Measurements from ENCODE around the gene AFF2.

DNA sequence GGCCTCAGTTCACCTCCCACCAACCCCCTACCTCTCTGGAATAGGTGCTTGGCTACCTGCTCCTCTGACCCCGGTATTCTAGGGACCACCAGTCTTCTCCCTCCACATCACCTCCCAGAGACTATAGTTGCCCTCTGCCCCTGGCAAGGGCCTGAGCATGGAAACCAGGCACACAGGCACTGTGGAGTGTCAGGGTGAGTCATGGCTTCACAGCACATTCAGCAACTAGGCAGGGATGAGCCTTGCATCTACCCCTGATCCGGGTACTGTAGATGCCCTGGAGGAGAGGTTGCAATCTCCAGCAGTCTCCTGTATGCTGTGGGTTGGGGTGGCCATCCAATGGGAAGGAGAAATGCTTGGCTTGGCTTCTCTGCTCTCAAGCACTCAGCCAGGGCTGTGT lies 532.0 kb downstream of the AFF2 start:
- TF ChIP-seq, protein P1, sequence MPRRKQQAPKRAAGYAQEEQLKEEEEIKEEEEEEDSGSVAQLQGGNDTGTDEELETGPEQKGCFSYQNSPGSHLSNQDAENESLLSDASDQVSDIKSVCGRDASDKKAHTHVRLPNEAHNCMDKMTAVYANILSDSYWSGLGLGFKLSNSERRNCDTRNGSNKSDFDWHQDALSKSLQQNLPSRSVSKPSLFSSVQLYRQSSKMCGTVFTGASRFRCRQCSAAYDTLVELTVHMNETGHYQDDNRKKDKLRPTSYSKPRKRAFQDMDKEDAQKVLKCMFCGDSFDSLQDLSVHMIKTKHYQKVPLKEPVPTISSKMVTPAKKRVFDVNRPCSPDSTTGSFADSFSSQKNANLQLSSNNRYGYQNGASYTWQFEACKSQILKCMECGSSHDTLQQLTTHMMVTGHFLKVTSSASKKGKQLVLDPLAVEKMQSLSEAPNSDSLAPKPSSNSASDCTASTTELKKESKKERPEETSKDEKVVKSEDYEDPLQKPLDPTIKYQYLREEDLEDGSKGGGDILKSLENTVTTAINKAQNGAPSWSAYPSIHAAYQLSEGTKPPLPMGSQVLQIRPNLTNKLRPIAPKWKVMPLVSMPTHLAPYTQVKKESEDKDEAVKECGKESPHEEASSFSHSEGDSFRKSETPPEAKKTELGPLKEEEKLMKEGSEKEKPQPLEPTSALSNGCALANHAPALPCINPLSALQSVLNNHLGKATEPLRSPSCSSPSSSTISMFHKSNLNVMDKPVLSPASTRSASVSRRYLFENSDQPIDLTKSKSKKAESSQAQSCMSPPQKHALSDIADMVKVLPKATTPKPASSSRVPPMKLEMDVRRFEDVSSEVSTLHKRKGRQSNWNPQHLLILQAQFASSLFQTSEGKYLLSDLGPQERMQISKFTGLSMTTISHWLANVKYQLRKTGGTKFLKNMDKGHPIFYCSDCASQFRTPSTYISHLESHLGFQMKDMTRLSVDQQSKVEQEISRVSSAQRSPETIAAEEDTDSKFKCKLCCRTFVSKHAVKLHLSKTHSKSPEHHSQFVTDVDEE (CRISPR knock-in tag; IDR thresholded peaks at IDR 0.05), result no peak
- TF ChIP-seq CSDC2 (CRISPR knock-in tag; IDR thresholded peaks at IDR 0.05) (no peak), ZC3H10 (CRISPR knock-in tag; IDR thresholded peaks at IDR 0.05) (no peak), OSR1 (CRISPR knock-in tag; IDR thresholded peaks at IDR 0.05) (no peak), ZNF70 (CRISPR knock-in tag; IDR thresholded peaks at IDR 0.05) (no peak), TOX (CRISPR knock-in tag; IDR thresholded peaks at IDR 0.05; ENCODE audit: borderline replicate concordance) (no peak), ZNF565 (CRISPR knock-in tag; conservative IDR thresholded peaks at IDR 0.05; ENCODE audit: low read depth) (no peak), ZNF8 (CRISPR knock-in tag; IDR thresholded peaks at IDR 0.05) (no peak), BACH2 (CRISPR knock-in tag; IDR thresholded peaks at IDR 0.05; ENCODE audit: borderline replicate concordance) (no peak), SNAI2 (CRISPR knock-in tag; IDR thresholded peaks at IDR 0.05) (no peak)
- TF ChIP-seq, protein P2, sequence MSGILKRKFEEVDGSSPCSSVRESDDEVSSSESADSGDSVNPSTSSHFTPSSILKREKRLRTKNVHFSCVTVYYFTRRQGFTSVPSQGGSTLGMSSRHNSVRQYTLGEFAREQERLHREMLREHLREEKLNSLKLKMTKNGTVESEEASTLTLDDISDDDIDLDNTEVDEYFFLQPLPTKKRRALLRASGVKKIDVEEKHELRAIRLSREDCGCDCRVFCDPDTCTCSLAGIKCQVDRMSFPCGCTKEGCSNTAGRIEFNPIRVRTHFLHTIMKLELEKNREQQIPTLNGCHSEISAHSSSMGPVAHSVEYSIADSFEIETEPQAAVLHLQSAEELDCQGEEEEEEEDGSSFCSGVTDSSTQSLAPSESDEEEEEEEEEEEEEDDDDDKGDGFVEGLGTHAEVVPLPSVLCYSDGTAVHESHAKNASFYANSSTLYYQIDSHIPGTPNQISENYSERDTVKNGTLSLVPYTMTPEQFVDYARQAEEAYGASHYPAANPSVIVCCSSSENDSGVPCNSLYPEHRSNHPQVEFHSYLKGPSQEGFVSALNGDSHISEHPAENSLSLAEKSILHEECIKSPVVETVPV (CRISPR knock-in tag; IDR thresholded peaks at IDR 0.05), result no peak
